ENCODE measurements around the gene OSBPL7.

DNA sequence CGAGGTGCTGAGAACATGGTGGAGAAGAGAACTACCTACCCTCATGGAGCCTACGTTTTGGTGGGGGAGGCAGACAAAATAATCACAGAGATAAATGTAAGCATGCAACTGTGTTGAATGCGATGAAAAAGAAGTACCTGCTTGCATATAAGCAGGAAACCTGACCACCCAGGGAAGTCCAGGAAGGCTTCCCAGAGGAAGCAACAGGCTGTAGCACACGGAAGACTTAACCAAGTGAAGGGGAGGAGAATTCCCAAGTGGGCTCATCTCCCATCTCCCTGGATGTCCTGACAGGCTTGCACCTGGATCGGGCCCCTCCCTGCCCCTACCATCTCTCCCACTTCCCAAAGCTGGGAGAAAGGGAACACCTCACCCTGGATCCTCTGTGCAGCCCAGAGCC lies 17.5 kb upstream of the OSBPL7 start:
- TF ChIP-seq, protein P1, sequence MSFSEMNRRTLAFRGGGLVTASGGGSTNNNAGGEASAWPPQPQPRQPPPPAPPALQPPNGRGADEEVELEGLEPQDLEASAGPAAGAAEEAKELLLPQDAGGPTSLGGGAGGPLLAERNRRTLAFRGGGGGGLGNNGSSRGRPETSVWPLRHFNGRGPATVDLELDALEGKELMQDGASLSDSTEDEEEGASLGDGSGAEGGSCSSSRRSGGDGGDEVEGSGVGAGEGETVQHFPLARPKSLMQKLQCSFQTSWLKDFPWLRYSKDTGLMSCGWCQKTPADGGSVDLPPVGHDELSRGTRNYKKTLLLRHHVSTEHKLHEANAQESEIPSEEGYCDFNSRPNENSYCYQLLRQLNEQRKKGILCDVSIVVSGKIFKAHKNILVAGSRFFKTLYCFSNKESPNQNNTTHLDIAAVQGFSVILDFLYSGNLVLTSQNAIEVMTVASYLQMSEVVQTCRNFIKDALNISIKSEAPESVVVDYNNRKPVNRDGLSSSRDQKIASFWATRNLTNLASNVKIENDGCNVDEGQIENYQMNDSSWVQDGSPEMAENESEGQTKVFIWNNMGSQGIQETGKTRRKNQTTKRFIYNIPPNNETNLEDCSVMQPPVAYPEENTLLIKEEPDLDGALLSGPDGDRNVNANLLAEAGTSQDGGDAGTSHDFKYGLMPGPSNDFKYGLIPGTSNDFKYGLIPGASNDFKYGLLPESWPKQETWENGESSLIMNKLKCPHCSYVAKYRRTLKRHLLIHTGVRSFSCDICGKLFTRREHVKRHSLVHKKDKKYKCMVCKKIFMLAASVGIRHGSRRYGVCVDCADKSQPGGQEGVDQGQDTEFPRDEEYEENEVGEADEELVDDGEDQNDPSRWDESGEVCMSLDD (tag by site-specific recombination; IDR thresholded peaks at IDR 0.05) = no peak
- TF ChIP-seq ELK4 (IDR thresholded peaks at IDR 0.05; ENCODE audit: borderline replicate concordance, low read depth, low read length) = no peak
- TF ChIP-seq CTCF (tag by site-specific recombination; IDR thresholded peaks at IDR 0.05) = no peak
- TF ChIP-seq YY1 (tag by site-specific recombination; IDR thresholded peaks at IDR 0.05) = no peak
- no peak for TF ChIP-seq BCL11A (tag by site-specific recombination; IDR thresholded peaks at IDR 0.05; ENCODE audit: low read depth)
- no peak for TF ChIP-seq PBX3 (CRISPR knock-in tag; IDR thresholded peaks at IDR 0.05)
- no peak for TF ChIP-seq ZNF174 (tag by site-specific recombination; IDR thresholded peaks at IDR 0.05)
- TF ChIP-seq ZNF654 (tag by site-specific recombination; IDR thresholded peaks at IDR 0.05; ENCODE audit: low read depth) = no peak
- no peak for TF ChIP-seq ZSCAN18 (tag by site-specific recombination; IDR thresholded peaks at IDR 0.05)
- no peak for TF ChIP-seq SP2 (tag by site-specific recombination; IDR thresholded peaks at IDR 0.05)

Data from HEK293 (cell line).